Endothelial cell of hepatic sinusoid (primary cell): ENCODE results near the gene STK32C.

Source experiments
- in situ Hi-C: cut with HindIII; loops from 2 replicates; pipeline ENCODE4 v1.10.0; 2017; ENCODE audit warnings: low sequenced_read_pairs

The STK32C gene

DNA sequence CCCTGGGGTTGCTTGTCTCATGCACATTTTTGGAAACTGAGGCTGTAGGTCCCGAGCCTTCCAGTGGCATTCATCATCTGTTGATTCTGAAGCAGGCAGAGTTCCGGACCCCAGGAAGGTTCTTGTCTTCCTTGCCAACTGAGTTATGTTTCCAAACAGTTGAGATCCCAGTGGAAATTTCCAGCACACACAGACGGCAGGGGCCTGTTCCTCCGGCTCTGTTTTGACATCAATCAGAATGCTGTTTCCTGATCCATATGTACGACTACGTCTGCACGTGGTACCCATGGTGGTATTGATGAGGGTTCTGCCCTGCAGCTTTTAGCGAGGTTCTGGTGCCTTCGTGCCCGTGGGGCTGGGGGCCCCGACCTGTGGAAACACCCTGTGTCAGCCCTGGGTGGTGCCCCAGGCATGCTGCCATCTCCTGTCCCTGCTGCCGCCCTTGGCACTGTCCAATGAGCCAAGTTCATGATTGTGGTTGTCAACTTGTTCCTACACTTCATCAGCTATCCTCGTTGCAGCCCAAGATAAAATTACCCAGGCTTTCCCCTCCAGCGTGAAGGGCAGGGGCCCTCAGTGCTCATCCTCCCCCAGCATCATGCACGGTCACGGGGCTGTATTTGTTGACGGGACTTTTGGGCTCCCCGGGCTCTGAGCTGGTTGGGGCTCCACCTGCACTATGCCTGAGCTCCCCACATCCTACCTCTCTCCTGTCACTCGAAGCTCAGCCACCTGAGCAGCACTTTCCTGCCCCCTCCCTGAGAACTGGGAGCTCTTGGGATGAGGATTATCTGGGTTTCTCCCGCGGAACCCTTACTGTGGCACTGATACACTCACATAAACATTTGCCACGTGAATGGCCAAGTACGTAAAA lies 128.8 kb downstream of the STK32C start:
- in situ Hi-C loops, result no loop called here

DNA sequence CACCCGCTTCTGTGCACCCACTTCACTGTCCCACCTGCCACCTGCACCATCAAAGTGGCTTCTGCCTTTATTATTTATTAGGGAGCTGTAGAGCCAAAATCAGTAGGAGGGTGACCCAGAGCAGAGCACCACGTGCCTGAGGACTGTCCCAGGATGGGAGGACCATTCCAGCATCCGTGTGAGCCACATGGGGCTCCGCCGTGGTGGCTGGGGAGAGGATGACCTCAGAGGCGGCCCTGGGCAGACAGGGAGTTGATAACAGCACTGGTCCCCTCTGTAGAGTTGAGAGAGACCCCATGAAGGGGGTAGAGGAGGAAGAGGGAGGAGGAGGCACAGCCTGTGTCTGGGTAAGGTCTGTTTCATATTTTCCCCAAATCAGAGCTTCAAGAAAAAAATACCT lies 129.7 kb downstream of the STK32C start:
- in situ Hi-C loops, result no loop called here

DNA sequence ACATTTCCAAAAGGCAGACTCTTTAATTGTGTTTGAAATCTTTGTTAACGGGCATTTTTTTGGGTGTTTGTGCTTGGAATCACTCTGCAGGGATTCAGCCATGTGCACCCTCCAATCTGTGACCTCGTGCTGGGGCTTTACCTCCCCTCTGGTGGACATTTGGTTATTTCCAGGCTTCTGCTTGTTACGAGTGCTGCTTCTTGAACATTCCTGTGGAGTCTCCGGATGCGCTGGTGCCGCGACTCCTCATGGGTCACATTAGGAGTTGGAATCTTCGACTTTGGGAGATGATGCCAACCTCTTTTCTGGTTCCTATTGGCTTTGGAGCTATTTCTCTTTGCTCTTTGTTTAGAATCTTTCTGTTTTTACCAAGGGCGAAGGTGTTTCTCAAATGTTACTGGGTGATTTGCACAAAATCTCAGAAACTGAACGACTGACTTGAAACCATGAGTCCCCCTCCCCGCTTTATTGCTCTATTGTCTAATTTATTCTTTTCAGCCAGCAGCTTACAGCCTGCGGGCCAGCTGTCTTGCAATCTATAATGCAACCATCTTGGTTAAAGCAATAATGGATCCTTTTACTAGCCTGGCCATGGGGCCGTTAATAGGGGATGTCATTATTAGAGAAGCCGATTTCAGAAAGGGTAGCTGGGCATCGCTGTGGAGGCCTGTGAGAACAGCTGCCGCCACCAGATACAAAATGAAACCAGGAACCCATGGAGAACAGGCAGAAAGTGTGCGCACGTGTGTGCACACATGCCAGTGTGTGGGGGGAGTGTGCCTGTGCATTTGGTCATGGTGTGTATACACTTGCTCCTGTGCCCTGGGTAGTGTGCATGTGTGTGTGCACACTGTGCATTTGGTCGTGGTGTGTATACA lies 130.9 kb downstream of the STK32C start:
- in situ Hi-C loops, result no loop called here

DNA sequence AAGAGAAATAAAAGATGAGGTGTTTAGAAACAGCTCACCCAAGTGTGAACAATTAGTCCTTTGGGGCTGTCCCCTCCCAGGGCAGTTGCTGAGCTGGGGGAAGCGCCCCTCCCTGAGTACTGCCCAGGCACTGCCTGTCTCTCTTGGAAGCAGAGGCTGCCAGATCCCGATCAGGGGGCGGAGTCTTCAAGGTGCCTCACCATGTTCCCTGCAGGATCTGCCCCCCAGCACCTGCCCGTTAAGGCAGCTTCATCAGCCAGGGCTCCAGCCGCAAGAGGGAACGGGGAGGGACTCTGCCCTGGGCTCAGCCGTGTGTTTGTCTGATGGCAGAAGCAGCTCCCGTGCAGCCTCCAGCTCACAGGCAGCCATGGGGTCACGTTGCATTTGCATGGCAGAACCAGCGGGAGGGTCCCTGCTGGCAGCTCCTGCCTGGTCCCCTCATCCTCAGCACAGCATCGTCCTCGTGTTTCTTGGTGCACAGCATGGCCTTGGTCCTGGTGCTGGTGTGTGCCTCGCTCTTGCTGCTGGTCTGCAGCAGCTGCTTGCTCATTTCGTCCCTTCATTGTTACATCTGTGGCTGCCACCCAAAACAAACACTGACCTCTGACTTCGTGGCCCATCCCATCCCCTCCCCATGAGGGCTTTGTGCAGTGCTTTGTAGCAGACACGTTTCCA lies 131.7 kb downstream of the STK32C start:
- in situ Hi-C loops, result no loop called here

DNA sequence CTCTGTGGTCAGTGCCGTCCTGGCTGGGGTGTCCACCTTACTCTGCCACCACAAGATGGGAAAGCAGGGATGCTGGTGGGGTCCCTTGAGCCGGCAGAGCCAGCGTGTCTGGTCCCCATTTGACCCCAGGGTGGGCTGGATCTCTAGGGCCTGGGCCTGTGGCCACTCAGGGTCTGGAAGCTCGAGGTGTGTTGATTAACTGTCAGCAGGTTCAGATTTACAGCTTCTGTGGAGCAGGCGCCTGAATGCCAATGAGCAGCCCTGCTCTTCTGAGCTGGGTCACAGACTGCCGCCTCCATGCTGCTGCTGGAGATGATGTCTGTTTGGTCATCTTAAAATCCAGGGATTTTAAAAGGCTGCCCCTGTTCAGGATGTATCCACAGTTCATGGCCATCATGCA lies 132.3 kb downstream of the STK32C start:
- in situ Hi-C loops, result no loop called here

DNA sequence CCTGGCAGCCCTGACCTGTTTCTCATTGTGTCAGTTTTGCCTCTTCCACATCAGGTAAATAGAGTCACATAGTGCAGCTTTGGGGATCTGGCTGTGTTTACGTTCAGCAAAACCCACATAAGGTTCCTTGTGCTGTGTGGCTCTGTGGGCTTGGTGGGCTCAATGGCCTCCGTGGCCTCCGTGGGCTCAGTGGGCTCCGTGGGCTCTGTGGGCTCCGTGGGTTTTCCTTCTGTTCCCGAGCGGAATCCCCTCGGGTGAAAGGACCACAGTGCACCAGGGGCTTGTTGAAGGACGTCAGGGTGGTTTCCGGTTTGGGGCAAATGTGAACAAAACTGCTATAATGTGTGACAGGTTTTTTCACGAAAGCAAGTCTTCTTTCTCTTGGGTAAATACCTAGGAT lies 133.5 kb downstream of the STK32C start:
- in situ Hi-C loops, result no loop called here

DNA sequence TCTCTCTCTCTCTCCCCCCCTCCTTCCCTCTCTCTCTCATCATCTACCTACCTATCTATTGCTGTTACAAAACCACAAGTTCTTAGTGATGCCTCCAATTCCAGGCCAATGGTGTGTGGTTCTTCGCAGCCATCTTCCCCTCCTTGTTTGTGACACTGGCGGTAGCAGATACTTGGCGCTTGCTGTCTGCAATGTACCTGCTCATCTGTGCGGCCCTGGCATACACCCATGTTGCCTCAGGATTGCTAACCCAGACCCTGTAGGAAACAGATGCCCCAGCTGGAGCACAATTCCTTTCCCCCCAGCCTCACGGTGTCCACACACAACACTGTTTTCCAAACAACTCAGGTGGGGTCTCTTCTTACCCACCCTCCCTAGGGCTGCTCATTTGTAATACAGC lies 134.6 kb downstream of the STK32C start:
- in situ Hi-C loops, result no loop called here

DNA sequence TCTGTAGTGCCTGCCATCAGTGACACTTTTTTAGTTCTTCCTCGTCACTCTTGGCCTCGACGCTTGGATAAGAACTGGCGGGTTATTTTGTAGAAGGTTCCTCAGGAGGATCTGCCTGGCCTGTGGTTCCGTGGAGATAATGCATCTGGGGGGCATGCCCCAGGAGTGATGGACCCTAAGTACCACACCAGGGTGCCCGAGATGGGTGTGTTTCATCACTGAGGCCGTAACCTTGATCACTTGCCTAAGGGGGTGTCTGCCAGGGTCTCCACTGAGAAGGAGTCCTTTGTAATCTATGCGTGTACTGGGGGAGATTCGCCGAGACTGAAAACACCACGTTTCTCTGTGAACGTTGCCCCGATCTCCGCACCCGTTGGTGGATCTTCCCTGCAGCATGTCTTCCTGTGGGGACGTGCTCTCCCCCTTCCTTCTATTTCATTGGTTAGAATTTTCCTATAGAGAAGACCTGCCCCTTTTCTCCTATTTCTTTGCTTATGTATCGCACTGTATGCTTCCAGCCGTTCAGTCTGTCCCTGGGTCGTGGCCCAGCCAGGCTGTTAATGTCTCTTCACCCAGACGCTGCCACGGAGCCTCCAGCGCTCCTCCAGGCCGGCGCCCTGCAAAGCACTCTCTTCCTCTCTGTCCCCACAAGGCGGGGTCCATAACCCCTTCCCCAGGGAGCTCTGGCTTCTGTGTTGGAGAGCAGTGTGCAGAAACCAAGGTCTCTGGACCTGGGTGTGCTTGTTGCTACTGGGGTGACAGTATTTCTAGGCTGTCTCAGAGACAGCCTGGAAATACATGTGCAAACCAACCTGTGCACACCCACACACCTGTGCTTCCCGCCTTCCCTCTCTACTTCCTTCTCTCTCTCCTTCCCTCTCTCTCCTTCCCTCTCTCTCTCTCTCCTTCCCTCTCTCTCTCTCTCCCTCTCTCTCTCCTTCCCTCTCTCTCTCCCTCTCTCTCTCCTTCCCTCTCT lies 135.4 kb downstream of the STK32C start:
- in situ Hi-C loops, result no loop called here

DNA sequence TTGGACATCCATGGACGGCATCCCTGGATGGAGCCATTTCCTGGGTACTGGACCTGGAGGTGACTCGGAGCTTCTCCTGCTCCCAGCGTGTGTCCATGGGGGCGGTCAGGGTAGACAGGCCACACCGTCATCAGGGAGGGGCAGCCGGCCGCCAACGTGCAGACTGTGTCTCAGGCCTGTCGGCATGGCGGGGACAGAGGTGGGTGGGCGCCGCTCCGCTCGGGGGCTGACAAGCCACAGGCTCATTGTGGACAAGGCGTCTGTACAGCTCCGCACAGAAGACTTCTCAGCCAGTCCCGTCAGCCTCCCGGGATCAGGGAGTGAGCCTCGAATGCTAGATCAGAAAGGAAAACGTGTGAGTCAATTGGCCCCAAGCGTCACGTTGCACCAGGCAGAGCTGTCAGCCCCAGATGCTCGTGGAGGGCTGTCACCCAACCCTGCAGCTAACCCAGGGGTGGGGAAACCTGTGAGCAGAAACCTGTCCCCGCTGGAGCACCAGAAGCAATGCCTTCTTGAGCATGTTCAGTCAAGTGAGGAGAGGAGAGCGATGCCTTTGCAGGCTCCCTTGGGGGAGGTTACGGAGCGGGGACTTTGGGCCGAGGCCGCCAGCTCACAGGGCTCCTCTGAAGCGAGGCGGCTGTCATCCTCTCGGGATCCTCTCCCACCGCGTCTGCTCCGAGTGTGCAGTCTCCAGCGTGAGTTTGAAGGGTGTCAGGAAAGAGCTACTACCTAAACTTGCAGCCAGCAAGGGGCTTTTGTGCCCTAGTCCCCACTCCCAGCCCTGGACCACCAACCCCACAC lies 137.0 kb downstream of the STK32C start:
- in situ Hi-C loops, result no loop called here

DNA sequence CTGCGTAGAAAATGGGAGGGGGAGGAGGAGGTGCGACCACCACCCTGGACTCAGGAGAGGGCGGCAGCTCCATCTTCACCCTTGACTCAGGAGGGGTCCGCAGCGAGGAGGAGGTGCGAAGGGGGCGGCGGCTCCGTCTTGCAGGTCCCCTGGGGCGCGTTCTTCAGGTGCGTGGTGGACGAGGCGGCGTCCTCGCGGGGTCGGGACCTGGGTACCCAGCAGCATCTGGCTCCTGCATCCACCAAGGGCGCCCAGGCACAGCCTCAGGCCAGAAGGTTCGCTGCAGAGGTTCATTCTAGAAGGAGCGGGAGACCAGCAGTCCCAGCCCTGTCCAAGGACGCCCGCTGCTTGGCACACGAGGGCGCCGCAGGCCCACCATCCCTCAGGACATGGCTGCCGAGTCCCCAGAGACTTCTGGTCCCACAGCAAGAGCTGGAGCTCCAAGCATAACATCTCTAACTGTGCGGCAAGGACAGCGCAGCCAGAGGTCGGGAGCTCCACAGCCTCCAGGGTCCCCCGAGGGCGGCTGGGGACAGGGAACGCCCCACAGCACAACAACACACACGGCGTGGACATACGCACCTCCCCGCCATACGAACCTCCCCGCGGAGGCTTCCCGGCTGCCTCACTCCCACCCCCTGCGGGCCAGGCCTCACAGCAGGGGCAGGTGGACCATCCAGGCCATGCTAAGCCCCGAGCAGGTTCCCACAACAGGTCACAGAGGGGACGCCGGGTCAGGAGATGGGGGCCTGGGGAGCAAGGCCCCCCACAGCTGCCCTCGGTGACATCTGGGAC lies 137.8 kb downstream of the STK32C start:
- in situ Hi-C loops, result no loop called here

DNA sequence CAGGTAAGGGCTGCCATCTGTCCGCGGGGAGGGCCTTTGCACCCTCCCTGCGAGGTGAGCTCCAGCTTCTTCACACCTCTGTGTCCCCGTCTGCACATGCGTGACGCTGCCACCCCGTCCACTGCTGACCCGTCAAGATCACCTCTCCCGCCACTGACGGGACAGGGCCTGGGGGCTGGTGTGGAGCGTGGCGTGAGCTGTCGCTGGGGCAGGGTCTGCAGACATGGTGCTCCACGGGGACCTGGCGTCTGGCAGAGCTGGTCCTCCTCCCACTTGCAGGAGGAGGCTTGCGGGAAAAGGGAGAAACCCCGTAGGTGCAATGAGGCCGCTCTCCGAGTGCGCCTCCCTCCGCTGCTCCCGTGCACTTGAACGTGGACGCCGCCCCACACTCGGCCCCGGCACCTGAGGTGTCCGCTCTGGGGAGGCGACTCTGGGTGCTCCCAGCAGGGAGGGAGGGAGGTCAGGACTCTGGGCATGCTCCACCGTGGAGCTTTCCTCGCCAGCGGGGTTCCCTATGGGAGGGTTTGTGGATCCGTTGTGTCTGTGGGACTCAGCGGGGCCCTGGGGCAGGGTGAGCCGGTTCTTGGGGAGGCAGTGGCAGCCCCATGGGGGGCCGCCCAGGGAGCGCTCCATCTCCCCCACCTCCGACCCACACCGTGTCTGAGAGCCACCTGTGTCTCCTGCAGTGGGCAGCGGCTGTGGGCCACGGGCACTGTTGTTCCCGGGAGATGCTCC lies 138.6 kb downstream of the STK32C start:
- in situ Hi-C loops, result no loop called here

DNA sequence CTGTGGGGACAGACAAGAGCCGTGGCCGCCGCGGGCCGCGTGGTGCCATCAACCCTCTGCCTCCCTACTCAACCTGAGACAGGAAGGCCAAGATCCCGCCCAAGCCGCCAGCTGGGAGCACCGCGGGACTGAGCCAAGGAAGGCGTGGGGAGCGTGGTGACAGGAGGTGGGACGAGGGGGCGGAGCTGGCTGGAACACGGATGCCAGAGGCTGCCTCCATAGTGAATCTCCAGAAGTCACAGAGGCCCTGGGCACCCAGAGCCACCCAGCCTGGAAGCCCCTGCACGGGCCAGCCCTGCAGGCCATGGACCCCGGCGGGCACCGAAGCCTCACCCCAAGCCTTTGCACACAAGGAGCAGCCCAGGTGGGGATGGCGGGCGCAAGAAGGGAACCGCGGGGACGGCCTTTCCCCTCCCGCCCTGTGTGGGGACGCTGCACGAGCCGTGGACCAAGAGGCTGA lies 139.1 kb downstream of the STK32C start:
- in situ Hi-C loops, result no loop called here

DNA sequence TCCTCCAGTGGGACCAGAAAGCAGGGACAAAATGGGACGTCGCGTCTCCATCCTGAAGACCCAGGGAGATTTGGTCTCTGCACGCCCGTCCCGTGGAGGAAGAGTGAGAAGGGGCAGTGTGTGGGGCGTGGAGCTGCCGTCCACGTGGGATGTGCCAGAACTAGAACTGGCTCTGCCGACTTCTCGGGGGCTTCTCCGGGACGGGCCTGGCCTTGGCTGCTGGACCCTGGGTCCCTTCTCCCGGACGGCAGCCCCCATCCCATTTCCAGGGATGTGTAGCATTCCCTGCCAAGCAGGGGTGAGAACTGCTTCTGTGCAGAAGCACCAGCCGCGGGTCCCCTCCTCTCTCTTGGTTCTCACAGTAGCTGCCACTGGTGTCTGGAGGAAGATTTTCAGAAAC lies 139.8 kb downstream of the STK32C start:
- in situ Hi-C loops, result no loop called here

DNA sequence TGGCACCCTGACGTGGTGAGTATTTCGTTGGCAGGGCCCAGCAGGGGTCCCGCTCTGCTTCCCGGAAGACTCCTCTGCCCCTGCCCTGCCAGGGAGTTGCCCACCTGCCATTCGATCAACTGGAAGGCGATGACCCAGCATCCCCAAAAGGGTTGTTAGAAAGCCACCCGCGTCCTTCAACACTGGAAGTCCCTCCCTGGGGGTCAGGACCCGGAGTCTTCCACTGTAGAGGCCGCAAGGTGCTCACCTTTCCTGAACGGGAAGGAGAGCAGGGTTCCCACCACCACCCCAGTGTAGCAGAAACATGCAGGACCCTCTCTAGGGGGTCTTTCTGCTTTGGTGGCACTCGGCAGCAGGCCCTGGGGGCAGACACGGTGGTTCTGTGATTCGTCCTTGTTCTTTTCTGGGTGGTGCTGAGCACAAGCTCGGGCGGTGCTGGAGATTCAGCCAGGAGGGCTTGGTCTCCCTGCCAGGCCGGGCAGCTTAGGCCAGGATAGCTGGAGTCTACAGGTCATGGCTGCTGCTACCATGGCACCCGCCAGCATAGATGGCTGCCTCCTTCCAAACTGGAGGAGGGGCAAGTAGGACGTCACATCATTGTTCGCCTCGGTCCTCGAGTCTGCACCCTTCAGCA lies 140.6 kb downstream of the STK32C start:
- in situ Hi-C loops, result no loop called here

DNA sequence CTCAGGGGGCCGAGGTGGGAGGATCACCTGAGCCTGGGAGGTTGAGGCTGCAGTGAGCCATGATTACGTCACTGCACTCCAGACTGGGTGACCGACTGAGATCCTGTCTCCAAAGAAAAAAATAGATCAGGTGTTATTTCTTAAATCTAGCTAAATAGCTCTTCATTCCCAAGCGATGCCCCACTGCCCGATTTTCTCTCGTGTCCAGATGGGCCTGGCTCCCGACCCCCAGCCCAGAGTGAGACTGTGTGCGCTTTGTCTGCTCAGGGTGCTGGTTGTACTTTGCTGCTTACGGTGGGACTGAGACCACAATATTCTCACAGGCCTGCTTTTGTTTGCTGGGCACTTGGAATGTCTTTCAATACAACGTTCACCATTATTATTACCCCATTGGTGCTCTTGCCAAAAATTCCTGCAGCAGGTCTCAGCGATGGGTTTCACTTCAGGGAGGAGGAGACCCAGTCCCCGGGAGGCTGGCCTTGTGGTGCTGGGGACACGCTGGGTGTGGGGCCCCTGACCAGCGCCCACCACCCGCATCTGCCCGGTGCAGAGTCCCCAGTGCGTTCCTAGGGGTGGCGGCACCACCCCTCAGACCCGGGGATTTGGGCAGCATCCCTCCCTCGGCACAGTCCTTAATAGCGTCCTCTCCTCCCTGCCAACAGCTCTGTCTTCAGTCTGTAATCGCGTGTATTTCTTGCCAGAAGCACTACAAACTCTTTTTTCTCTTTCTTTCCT lies 141.4 kb downstream of the STK32C start:
- in situ Hi-C loops, result no loop called here

DNA sequence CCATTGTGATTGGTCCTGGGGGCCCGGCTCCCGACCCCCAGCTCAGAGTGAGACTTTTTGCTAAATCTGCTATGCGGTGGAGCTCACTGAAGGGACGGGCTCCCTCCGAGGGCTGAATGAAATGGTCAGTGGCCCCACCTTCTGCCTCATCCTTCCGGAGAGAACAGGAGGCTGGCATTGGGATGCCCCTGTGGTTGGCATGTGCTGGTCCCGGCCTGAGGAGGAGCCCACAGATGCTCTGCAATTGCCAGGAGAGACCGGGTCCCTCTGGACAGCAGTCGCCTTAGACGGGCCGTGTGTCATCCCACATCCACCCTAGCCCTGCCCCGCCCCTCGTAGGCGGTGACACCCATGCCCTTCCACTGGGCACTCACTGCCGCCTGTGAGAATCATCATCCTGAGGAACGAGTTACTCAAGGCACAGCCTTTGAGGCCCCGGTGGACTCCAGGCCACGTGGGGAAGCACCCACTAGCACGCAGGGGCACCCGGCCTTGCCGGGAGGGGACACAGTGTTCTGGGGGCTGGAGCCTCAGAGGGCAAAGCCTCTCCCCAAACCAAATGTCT lies 142.3 kb downstream of the STK32C start:
- in situ Hi-C loops, result no loop called here
